MV-4-11 (cell line): Measurements from ENCODE around the gene TANC1.

ENCODE experiments used
- DNase-seq: peaks from one replicate; lab custom pipeline; 2025; lab: John Stamatoyannopoulos, UW

The TANC1 gene

DNA sequence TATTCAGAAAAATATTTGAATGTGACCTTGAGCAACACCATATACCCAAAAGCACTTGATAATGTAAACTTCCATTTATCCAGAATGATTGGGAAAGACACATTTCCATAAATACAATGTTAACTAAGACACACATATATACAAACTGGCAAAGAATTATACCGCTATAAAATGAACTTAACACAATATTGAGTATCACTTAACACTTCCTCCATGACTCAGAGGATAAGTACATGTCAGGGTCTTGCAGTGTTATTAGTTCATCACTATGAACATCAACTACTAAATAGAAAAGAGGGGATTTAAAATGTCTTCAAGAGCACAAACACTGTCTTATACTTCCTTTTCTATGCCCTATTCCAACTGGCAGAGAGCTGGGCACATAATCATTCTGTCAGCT lies 299.5 kb downstream of the TANC1 start:
- peak; percentile 10 for DNase-seq

- no peak for DNase-seq
These were observed 302.4 kb downstream of the TANC1 start for GRCh38 chr2:159270744-159271379.

GRCh38 chr2:159272156-159272555 lies 303.7 kb downstream of the TANC1 start:
- no peak for DNase-seq

GRCh38 chr2:159275111-159275510 lies 306.7 kb downstream of the TANC1 start:
- DNase-seq, result no peak

- DNase-seq, result no peak
These were observed 311.3 kb downstream of the TANC1 start for GRCh38 chr2:159279700-159280099.

DNA sequence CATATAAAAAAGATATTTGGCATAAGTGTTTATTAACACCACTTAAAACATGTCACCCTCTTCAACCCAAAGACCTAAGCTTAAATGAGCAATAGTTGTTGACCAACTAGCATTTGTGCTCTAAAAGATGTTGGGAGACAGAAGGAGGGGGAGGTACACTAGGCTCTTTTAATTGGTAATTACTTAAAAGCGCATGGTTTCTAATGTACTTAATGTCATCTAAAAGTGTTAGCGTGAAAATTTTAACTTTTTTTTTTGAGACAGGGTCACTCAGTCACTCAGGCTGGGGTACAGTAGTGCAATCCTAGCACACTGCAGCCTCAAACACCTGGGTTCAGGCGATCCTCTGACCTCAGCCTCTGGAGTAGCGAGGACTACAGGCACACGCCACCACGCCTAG lies 312.6 kb downstream of the TANC1 start:
- no peak for DNase-seq
